ENCODE measurements around the gene MARCKS. TPM values are rescaled to one million over a fixed set of nuclear protein-coding genes. Genes with fewer than 3 reads are reported as not detected.

The MARCKS gene
- total and polyA plus RNA-seq, 2 of the 13 experiments (the other 11 are each of a cell fraction or from before 2014, with no cell fraction given) = 30.5 to 39.5 TPM

DNA sequence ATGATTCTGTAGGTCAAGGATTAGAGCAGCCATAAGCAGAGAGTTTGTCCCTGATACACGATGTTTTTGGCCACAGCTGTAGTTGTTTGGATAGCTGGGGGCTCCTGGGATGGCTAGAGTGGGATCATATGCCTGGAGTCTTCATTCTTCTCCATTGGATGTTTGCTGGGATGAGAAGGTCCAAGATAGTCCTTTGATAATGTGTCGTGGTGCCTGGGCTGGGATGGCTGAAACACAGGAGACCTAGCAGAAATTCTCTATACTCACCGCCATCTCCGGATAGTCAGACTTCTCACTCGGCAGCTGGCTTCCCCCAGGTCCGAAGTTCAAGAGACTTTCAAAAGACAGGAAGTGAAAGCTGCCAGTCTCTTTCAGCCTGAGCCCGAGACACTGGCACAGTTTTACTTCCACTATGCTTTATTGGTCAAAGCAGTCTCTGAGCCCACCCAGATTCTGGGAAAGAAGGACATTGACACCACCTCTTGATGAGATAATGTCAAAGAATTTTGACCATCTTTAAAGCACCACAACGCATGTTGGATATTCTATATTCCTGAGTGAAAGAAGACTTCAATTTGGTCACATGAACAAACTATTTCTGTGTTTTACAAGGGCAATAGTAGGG, 16.0 kb downstream of the MARCKS start (continued):
- TF ChIP-seq, protein P1, sequence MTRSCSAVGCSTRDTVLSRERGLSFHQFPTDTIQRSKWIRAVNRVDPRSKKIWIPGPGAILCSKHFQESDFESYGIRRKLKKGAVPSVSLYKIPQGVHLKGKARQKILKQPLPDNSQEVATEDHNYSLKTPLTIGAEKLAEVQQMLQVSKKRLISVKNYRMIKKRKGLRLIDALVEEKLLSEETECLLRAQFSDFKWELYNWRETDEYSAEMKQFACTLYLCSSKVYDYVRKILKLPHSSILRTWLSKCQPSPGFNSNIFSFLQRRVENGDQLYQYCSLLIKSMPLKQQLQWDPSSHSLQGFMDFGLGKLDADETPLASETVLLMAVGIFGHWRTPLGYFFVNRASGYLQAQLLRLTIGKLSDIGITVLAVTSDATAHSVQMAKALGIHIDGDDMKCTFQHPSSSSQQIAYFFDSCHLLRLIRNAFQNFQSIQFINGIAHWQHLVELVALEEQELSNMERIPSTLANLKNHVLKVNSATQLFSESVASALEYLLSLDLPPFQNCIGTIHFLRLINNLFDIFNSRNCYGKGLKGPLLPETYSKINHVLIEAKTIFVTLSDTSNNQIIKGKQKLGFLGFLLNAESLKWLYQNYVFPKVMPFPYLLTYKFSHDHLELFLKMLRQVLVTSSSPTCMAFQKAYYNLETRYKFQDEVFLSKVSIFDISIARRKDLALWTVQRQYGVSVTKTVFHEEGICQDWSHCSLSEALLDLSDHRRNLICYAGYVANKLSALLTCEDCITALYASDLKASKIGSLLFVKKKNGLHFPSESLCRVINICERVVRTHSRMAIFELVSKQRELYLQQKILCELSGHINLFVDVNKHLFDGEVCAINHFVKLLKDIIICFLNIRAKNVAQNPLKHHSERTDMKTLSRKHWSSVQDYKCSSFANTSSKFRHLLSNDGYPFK (CRISPR knock-in tag; IDR thresholded peaks at IDR 0.05; ENCODE audit: borderline replicate concordance) = no peak
- no peak for TF ChIP-seq ZNF724P (CRISPR knock-in tag; IDR thresholded peaks at IDR 0.05; ENCODE audit: borderline replicate concordance)
- peak; percentile 33; the same call in 1 of the 2 replicates for TF ChIP-seq TAF1 (CRISPR knock-in tag; IDR thresholded peaks at IDR 0.05)
- no peak for TF ChIP-seq ZSCAN12 (CRISPR knock-in tag; IDR thresholded peaks at IDR 0.05)
- TF ChIP-seq ZNF44 (CRISPR knock-in tag; IDR thresholded peaks at IDR 0.05) = no peak
- no peak for TF ChIP-seq ATF7 (IDR thresholded peaks at IDR 0.05)
- peak; percentile 38; the same call in 1 of the 2 replicates for TF ChIP-seq ATF7 (CRISPR knock-in tag; IDR thresholded peaks at IDR 0.05)
- TF ChIP-seq WIZ (CRISPR knock-in tag; IDR thresholded peaks at IDR 0.05) = no peak
- TF ChIP-seq, protein P2, sequence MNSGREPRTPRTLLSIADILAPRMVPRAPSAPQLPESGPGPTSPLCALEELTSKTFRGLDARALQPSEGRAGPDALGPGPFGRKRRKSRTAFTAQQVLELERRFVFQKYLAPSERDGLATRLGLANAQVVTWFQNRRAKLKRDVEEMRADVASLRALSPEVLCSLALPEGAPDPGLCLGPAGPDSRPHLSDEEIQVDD (CRISPR knock-in tag; IDR thresholded peaks at IDR 0.05; ENCODE audit: borderline replicate concordance) = no peak
- TF ChIP-seq, protein P3, sequence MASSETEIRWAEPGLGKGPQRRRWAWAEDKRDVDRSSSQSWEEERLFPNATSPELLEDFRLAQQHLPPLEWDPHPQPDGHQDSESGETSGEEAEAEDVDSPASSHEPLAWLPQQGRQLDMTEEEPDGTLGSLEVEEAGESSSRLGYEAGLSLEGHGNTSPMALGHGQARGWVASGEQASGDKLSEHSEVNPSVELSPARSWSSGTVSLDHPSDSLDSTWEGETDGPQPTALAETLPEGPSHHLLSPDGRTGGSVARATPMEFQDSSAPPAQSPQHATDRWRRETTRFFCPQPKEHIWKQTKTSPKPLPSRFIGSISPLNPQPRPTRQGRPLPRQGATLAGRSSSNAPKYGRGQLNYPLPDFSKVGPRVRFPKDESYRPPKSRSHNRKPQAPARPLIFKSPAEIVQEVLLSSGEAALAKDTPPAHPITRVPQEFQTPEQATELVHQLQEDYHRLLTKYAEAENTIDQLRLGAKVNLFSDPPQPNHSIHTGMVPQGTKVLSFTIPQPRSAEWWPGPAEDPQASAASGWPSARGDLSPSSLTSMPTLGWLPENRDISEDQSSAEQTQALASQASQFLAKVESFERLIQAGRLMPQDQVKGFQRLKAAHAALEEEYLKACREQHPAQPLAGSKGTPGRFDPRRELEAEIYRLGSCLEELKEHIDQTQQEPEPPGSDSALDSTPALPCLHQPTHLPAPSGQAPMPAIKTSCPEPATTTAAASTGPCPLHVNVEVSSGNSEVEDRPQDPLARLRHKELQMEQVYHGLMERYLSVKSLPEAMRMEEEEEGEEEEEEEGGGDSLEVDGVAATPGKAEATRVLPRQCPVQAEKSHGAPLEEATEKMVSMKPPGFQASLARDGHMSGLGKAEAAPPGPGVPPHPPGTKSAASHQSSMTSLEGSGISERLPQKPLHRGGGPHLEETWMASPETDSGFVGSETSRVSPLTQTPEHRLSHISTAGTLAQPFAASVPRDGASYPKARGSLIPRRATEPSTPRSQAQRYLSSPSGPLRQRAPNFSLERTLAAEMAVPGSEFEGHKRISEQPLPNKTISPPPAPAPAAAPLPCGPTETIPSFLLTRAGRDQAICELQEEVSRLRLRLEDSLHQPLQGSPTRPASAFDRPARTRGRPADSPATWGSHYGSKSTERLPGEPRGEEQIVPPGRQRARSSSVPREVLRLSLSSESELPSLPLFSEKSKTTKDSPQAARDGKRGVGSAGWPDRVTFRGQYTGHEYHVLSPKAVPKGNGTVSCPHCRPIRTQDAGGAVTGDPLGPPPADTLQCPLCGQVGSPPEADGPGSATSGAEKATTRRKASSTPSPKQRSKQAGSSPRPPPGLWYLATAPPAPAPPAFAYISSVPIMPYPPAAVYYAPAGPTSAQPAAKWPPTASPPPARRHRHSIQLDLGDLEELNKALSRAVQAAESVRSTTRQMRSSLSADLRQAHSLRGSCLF (CRISPR knock-in tag; IDR thresholded peaks at IDR 0.05; ENCODE audit: borderline replicate concordance) = peak; percentile 73; the same call in 1 of the 2 replicates
- TF ChIP-seq ATF7-NPFF (CRISPR knock-in tag; IDR thresholded peaks at IDR 0.05; ENCODE audit: low read depth) = no peak
- 0 out of 2 replicates have a peak, but pooled peaks have one; percentile 72 for TF ChIP-seq ZBTB3 (CRISPR knock-in tag; IDR thresholded peaks at IDR 0.05; ENCODE audit: borderline replicate concordance, low read depth)
- TF ChIP-seq ELF1 (CRISPR knock-in tag; IDR thresholded peaks at IDR 0.05) = peak; percentile 75
- TF ChIP-seq ZNF331 (CRISPR knock-in tag; IDR thresholded peaks at IDR 0.05) = 0 out of 2 replicates have a peak, but pooled peaks have one; percentile 8
- TF ChIP-seq, protein P4, sequence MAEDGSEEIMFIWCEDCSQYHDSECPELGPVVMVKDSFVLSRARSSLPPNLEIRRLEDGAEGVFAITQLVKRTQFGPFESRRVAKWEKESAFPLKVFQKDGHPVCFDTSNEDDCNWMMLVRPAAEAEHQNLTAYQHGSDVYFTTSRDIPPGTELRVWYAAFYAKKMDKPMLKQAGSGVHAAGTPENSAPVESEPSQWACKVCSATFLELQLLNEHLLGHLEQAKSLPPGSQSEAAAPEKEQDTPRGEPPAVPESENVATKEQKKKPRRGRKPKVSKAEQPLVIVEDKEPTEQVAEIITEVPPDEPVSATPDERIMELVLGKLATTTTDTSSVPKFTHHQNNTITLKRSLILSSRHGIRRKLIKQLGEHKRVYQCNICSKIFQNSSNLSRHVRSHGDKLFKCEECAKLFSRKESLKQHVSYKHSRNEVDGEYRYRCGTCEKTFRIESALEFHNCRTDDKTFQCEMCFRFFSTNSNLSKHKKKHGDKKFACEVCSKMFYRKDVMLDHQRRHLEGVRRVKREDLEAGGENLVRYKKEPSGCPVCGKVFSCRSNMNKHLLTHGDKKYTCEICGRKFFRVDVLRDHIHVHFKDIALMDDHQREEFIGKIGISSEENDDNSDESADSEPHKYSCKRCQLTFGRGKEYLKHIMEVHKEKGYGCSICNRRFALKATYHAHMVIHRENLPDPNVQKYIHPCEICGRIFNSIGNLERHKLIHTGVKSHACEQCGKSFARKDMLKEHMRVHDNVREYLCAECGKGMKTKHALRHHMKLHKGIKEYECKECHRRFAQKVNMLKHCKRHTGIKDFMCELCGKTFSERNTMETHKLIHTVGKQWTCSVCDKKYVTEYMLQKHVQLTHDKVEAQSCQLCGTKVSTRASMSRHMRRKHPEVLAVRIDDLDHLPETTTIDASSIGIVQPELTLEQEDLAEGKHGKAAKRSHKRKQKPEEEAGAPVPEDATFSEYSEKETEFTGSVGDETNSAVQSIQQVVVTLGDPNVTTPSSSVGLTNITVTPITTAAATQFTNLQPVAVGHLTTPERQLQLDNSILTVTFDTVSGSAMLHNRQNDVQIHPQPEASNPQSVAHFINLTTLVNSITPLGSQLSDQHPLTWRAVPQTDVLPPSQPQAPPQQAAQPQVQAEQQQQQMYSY (CRISPR knock-in tag; IDR thresholded peaks at IDR 0.05) = no peak
- peak; percentile 80 for TF ChIP-seq ELF3 (CRISPR knock-in tag; IDR thresholded peaks at IDR 0.05)
- 0 out of 2 replicates have a peak, but pooled peaks have one; percentile 36 for TF ChIP-seq MEIS1 (CRISPR knock-in tag; IDR thresholded peaks at IDR 0.05; ENCODE audit: borderline replicate concordance)
